Measurements from ENCODE around the gene ZNF287. TPM values are rescaled to one million over a fixed set of nuclear protein-coding genes. Genes with fewer than 3 reads are reported as not detected.

ZNF287 gene
- total and polyA plus RNA-seq, 7 donors = 0.46 to 8.1 (median 5.0) TPM

- TF ChIP-seq POLR2A (IDR thresholded peaks at IDR 0.05) (no peak), CTCF (IDR thresholded peaks at IDR 0.05) (no peak), POLR2AphosphoS5 (IDR thresholded peaks at IDR 0.05) (no peak), EP300 (IDR thresholded peaks at IDR 0.05) (no peak)
- no peak overlapping the region for H3K27ac ChIP-seq
- intact Hi-C loops (cut with DNase I) = no loop called here
- H3K27me3 ChIP-seq = no peaks in the 10 kb centered on the region
- 76 to 86% methylated on average over 2 of the region's 2 CpGs for WGBS, 2 donors
- peaks cover 0 to 8% (median 4%) of the 10 kb centered on the region in 4 donors for H3K4me1 ChIP-seq
- DNase-seq = no peak
- H3K36me3 ChIP-seq = no peaks in the 10 kb centered on the region
- H3K4me3 ChIP-seq = no peak overlapping the region
- H3K9me3 ChIP-seq = no peaks in the 10 kb centered on the region
Observed at GRCh38 chr17:16573466-16573865, 4.5 kb upstream of the ZNF287 start.

- intact Hi-C loops (cut with DNase I) = loop anchor here (1.0 kb wide), 1 partner anchor 20 kb away; no protein-coding TSS in a partner anchor
- WGBS, 2 donors = 19 to 27% methylated on average over 14 of the region's 14 CpGs
- Histone ChIP-seq H3K4me1 (peaks cover 0 to 16% (median 6%) of the 10 kb centered on the region in 4 donors), H3K4me3 (peak overlapping the region; percentile 73 to 77 (median 76)), H3K27ac (peak overlapping the region in 2 of 4 donors; percentile 82 to 84), H3K9me3 (no peaks in the 10 kb centered on the region), H3K27me3 (no peaks in the 10 kb centered on the region), H3K36me3 (peaks cover 0 to 20% (median 3%) of the 10 kb centered on the region in 4 donors)
- TF ChIP-seq CTCF (IDR thresholded peaks at IDR 0.05) = no peak
- TF ChIP-seq POLR2AphosphoS5 (IDR thresholded peaks at IDR 0.05) = no peak
- no peak for TF ChIP-seq EP300 (IDR thresholded peaks at IDR 0.05)
- TF ChIP-seq POLR2A (IDR thresholded peaks at IDR 0.05) = no peak
- no peak for DNase-seq
Observed at GRCh38 chr17:16569358-16569712, 331 bp upstream of the ZNF287 start.

GRCh38 chr17:16552637-16553045, 16.4 kb downstream of the ZNF287 start:
- Histone ChIP-seq H3K4me1 (no peaks in the 10 kb centered on the region), H3K9me3 (peaks cover 22 to 71% (median 51%) of the 10 kb centered on the region in 4 donors), H3K27me3 (no peaks in the 10 kb centered on the region), H3K36me3 (peaks cover 24 to 59% (median 46%) of the 10 kb centered on the region in 4 donors), H3K27ac (no peak overlapping the region), H3K4me3 (no peak overlapping the region)
- no peak for TF ChIP-seq POLR2AphosphoS5 (IDR thresholded peaks at IDR 0.05)
- no peak for TF ChIP-seq POLR2A (IDR thresholded peaks at IDR 0.05)
- TF ChIP-seq CTCF (IDR thresholded peaks at IDR 0.05) = no peak
- no peak for TF ChIP-seq EP300 (IDR thresholded peaks at IDR 0.05)
- 95 to 97% methylated on average over 3 of the region's 3 CpGs for WGBS, 2 donors
- DNase-seq = no peak
- intact Hi-C loops (cut with DNase I) = no loop called here

GRCh38 chr17:16551878-16552636, 16.9 kb downstream of the ZNF287 start:
- 95 to 97% methylated on average over 4 of the region's 4 CpGs for WGBS, 2 donors
- Histone ChIP-seq H3K27ac (no peak overlapping the region), H3K9me3 (peaks cover 22 to 71% (median 49%) of the 10 kb centered on the region in 4 donors), H3K4me1 (no peaks in the 10 kb centered on the region), H3K36me3 (peaks cover 23 to 53% (median 42%) of the 10 kb centered on the region in 4 donors), H3K4me3 (no peak overlapping the region), H3K27me3 (no peaks in the 10 kb centered on the region)
- DNase-seq = no peak
- TF ChIP-seq POLR2A (IDR thresholded peaks at IDR 0.05) (no peak), EP300 (IDR thresholded peaks at IDR 0.05) (no peak), CTCF (IDR thresholded peaks at IDR 0.05) (no peak), POLR2AphosphoS5 (IDR thresholded peaks at IDR 0.05) (no peak)
- intact Hi-C loops (cut with DNase I) = no loop called here
